ENCODE results near the gene LTBP1.

Gene LTBP1

DNA sequence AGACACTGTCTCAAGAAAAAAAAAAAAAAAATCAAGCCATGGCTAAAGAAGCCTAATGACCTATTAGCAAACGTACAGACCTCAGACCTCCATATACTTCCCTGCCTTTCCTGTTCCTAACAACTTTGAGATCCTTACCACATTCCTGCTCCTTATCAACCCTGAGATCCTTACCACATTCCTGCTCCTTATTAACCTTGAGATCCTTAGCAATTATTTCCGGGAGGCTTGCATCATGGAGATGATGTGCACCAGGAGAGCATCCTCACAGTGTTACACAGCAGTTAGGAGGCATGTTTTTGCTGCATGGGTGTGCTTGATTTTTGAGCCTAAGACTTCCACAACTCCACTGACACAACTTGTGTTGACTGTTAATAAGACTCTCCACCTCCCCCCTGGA lies 475.1 kb downstream of the LTBP1 start:
- TF ChIP-seq USF1 (IDR thresholded peaks at IDR 0.05): no peak
- TF ChIP-seq YY1 (IDR thresholded peaks at IDR 0.05; ENCODE audit: low read depth): no peak
- TF ChIP-seq RAD21 (IDR thresholded peaks at IDR 0.05; ENCODE audit: low read depth): no peak
- no peak for TF ChIP-seq TAF1 (IDR thresholded peaks at IDR 0.05; ENCODE audit: low read depth)
- TF ChIP-seq, protein P1, sequence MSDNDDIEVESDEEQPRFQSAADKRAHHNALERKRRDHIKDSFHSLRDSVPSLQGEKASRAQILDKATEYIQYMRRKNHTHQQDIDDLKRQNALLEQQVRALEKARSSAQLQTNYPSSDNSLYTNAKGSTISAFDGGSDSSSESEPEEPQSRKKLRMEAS (IDR thresholded peaks at IDR 0.05): no peak
- no peak for TF ChIP-seq EGR1 (IDR thresholded peaks at IDR 0.05)
- TF ChIP-seq TCF12 (IDR thresholded peaks at IDR 0.05; ENCODE audit: low read depth): no peak
- no peak for TF ChIP-seq TEAD4 (IDR thresholded peaks at IDR 0.05)
- TF ChIP-seq ZBTB7A (IDR thresholded peaks at IDR 0.05; ENCODE audit: low read depth): no peak
- no peak for TF ChIP-seq CEBPB (IDR thresholded peaks at IDR 0.05)
- TF ChIP-seq CREB1 (IDR thresholded peaks at IDR 0.05; ENCODE audit: low read depth): no peak
- no peak for TF ChIP-seq REST (IDR thresholded peaks at IDR 0.05; ENCODE audit: low read depth)
- no peak for TF ChIP-seq NFIC (IDR thresholded peaks at IDR 0.05)
- TF ChIP-seq EP300 (IDR thresholded peaks at IDR 0.05; ENCODE audit: borderline replicate concordance): no peak
- no peak for TF ChIP-seq FOXM1 (IDR thresholded peaks at IDR 0.05; ENCODE audit: borderline replicate concordance, low read depth)

DNA sequence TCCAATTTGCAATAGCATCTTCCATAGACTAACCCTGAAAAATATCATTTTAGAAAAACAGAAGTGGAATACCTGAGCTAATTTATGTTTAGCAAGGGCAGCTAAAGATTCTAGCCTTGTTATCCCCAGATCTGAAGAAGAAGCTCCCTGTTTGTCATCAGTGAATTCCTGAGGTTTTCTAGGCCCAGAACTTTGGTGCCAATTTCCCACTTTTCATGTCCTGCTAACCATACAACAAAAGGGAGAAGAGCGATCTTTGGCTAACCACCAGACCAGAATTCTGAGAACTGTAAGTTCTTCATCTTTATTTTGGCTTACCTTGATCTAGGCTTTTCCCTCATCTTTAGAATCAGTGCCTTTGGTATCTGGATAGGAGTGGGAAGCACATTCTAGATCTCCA lies 478.4 kb downstream of the LTBP1 start:
- TF ChIP-seq, protein P1 (IDR thresholded peaks at IDR 0.05): no peak
- TF ChIP-seq FOXM1 (IDR thresholded peaks at IDR 0.05; ENCODE audit: borderline replicate concordance, low read depth): no peak
- TF ChIP-seq USF1 (IDR thresholded peaks at IDR 0.05): no peak
- TF ChIP-seq TCF12 (IDR thresholded peaks at IDR 0.05; ENCODE audit: low read depth): no peak
- no peak for TF ChIP-seq YY1 (IDR thresholded peaks at IDR 0.05; ENCODE audit: low read depth)
- TF ChIP-seq TEAD4 (IDR thresholded peaks at IDR 0.05): no peak
- TF ChIP-seq EP300 (IDR thresholded peaks at IDR 0.05; ENCODE audit: borderline replicate concordance): no peak
- no peak for TF ChIP-seq TAF1 (IDR thresholded peaks at IDR 0.05; ENCODE audit: low read depth)
- no peak for TF ChIP-seq CEBPB (IDR thresholded peaks at IDR 0.05)
- TF ChIP-seq REST (IDR thresholded peaks at IDR 0.05; ENCODE audit: low read depth): no peak
- TF ChIP-seq EGR1 (IDR thresholded peaks at IDR 0.05): no peak
- no peak for TF ChIP-seq CREB1 (IDR thresholded peaks at IDR 0.05; ENCODE audit: low read depth)
- TF ChIP-seq RAD21 (IDR thresholded peaks at IDR 0.05; ENCODE audit: low read depth): no peak

DNA sequence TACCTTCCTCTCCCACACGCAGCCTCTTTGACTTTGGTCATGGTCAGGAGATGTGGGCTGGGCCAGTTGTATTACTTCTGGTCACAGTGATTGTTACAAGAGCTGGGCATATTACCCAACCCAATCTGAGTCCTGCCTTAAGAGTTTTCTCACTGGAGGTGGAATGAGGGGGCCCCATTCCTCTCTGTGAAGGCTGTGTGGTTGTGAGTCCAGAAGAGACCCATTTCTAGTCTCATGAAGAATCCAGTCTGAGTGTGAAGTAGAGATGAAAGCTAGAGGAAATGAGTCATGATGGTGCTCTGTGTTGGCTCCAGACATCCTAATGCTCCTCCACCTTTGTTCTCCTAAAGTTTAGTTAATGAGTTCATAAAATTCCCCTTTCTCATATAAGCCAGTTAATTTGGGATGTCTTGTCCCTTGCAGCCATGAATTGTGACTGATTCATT lies 478.9 kb downstream of the LTBP1 start:
- TF ChIP-seq TEAD4 (IDR thresholded peaks at IDR 0.05): no peak
- no peak for TF ChIP-seq TAF1 (IDR thresholded peaks at IDR 0.05; ENCODE audit: low read depth)
- TF ChIP-seq USF1 (IDR thresholded peaks at IDR 0.05): no peak
- TF ChIP-seq REST (IDR thresholded peaks at IDR 0.05; ENCODE audit: low read depth): no peak
- TF ChIP-seq ZBTB7A (IDR thresholded peaks at IDR 0.05; ENCODE audit: low read depth): no peak
- TF ChIP-seq RAD21 (IDR thresholded peaks at IDR 0.05; ENCODE audit: low read depth): no peak
- no peak for TF ChIP-seq EP300 (IDR thresholded peaks at IDR 0.05; ENCODE audit: borderline replicate concordance)
- no peak for TF ChIP-seq CEBPB (IDR thresholded peaks at IDR 0.05)
- TF ChIP-seq NFIC (IDR thresholded peaks at IDR 0.05): no peak
- no peak for TF ChIP-seq CREB1 (IDR thresholded peaks at IDR 0.05; ENCODE audit: low read depth)
- TF ChIP-seq EGR1 (IDR thresholded peaks at IDR 0.05): no peak
- no peak for TF ChIP-seq FOXM1 (IDR thresholded peaks at IDR 0.05; ENCODE audit: borderline replicate concordance, low read depth)
- TF ChIP-seq, protein P1 (IDR thresholded peaks at IDR 0.05): no peak
- no peak for TF ChIP-seq TCF12 (IDR thresholded peaks at IDR 0.05; ENCODE audit: low read depth)
- TF ChIP-seq YY1 (IDR thresholded peaks at IDR 0.05; ENCODE audit: low read depth): no peak

All from Ishikawa (cell line).